Measurements from ENCODE around the gene B4GALT7.

DNA sequence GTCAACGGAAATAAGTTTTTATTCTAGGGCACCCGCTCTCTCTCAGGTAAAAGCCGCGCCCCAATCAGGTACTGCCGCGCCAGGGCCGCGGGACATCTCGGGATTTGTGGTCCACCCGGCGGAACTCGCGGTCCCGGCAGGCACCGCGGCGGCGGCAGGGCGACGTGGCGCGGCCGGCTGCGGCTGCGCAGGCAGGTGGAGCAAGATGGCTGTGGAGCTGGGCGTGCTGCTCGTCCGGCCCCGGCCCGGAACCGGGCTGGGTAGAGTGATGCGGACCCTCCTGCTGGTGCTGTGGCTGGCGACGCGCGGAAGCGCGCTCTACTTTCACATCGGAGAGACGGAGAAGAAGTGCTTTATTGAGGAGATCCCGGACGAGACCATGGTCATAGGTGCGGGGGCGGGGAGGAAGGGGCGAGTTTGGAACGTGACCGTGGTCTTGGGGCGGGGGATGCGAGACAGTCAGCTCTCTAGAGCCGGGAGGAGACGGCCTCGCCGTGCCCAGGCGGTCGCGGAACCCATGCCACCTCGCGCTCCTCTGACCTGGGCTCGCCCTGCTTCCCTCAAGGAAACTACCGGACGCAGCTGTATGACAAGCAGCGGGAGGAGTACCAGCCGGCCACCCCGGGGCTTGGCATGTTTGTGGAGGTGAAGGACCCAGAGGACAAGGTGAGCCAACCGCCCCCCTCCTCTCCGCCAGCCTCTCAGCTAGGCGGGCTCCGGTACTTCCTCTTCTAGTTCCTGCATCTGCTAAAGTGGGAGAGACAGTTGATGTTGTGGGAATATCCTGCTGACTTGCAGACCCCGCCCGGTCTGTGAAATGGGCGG, 7.7 kb upstream of the B4GALT7 start, which contains the start of gene TMED9:
- TF ChIP-seq, protein P1, sequence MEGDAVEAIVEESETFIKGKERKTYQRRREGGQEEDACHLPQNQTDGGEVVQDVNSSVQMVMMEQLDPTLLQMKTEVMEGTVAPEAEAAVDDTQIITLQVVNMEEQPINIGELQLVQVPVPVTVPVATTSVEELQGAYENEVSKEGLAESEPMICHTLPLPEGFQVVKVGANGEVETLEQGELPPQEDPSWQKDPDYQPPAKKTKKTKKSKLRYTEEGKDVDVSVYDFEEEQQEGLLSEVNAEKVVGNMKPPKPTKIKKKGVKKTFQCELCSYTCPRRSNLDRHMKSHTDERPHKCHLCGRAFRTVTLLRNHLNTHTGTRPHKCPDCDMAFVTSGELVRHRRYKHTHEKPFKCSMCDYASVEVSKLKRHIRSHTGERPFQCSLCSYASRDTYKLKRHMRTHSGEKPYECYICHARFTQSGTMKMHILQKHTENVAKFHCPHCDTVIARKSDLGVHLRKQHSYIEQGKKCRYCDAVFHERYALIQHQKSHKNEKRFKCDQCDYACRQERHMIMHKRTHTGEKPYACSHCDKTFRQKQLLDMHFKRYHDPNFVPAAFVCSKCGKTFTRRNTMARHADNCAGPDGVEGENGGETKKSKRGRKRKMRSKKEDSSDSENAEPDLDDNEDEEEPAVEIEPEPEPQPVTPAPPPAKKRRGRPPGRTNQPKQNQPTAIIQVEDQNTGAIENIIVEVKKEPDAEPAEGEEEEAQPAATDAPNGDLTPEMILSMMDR (IDR thresholded peaks at IDR 0.05), result no peak
- TF ChIP-seq SMAD4 (CRISPR knock-in tag; IDR thresholded peaks at IDR 0.05) (no peak), ESRRA (CRISPR knock-in tag; IDR thresholded peaks at IDR 0.05; ENCODE audit: borderline replicate concordance) (no peak), SP1 (CRISPR knock-in tag; conservative IDR thresholded peaks at IDR 0.05) (no peak; the same call in 1 of the 2 replicates), FOXP4 (CRISPR knock-in tag; IDR thresholded peaks at IDR 0.05) (peak; percentile 84; the same call in 1 of the 2 replicates), ZNF219 (CRISPR knock-in tag; IDR thresholded peaks at IDR 0.05; ENCODE audit: borderline replicate concordance) (no peak)
